Neural cell (in vitro differentiated cells): ENCODE measurements around the gene FAM120C. TPM values are rescaled to one million over a fixed set of nuclear protein-coding genes. Genes with fewer than 3 reads are reported as not detected.

Experiments
- H2AFZ ChIP-seq: fragments of 200-600, 300-800 bp; sonication (generic), shearing (Covaris generic); 2 replicates; pipeline ENCODE4 v1.6.0; 2014; ENCODE audit warnings: low read depth, mild to moderate bottlenecking, antibody characterized with exemption, low read length, moderate library complexity
- H3F3A ChIP-seq: fragments of 200-600 bp; shearing (Covaris generic); 2 replicates; pipeline ENCODE4 v1.6.1; 2016; ENCODE audit warnings: mild to moderate bottlenecking, moderate library complexity, mixed read lengths, antibody characterized with exemption, low read length; ENCODE audit not compliant: insufficient read depth, poor library complexity, severe bottlenecking
- H3K27ac ChIP-seq: fragments of 200-600, 300-800 bp; sonication (generic), shearing (Covaris generic); 2 replicates; pipeline ENCODE4 v1.5.1; 2014; ENCODE audit warnings: mild to moderate bottlenecking, low read length, moderate library complexity
- H3K27me3 ChIP-seq: fragments of 300-800, 200-600 bp; sonication (generic), shearing (Covaris generic); 2 replicates; pipeline ENCODE4 v1.6.0; 2014; ENCODE audit warnings: mild to moderate bottlenecking, low read depth, low read length, moderate library complexity; ENCODE audit not compliant: insufficient read depth
- H3K36me3 ChIP-seq: fragments of 300-800, 200-600 bp; sonication (generic), shearing (Covaris generic); 2 replicates; pipeline ENCODE4 v1.5.1; 2014; ENCODE audit warnings: mild to moderate bottlenecking, antibody characterized with exemption, low read length, moderate library complexity; ENCODE audit not compliant: insufficient read depth
- H3K4me2 ChIP-seq: fragments of 300-800, 200-600 bp; sonication (generic), shearing (Covaris generic); 2 replicates; pipeline ENCODE4 v1.6.0; 2014; ENCODE audit warnings: mild to moderate bottlenecking, low read length
- H3K4me3 ChIP-seq: fragments of 300-800, 200-600 bp; sonication (generic), shearing (Covaris generic); 2 replicates; pipeline ENCODE4 v1.5.1; 2014; ENCODE audit warnings: mild to moderate bottlenecking, low read length, moderate library complexity
- H3K79me2 ChIP-seq: fragments of 200-600 bp; shearing (Covaris generic); replicated peaks from 2 replicates; pipeline ENCODE4 v1.6.0; 2014; ENCODE audit warnings: mild to moderate bottlenecking, low read length, moderate library complexity; ENCODE audit not compliant: insufficient read depth
- H3K9ac ChIP-seq: fragments of 300-800, 200-600 bp; sonication (generic), shearing (Covaris generic); 2 replicates; pipeline ENCODE4 v1.6.1; 2016; ENCODE audit warnings: mild to moderate bottlenecking, low read length, mixed read lengths
- H3K9me2 ChIP-seq: fragments of 200-600 bp; shearing (Covaris generic); 2 replicates; pipeline ENCODE4 v1.6.1; 2016; ENCODE audit warnings: mild to moderate bottlenecking, low read length, mixed read lengths; ENCODE audit not compliant: insufficient read depth
- H3K9me3 ChIP-seq: fragments of 200-600, 300-800 bp; sonication (generic), shearing (Covaris generic); 2 replicates; pipeline ENCODE4 v1.6.1; 2016; ENCODE audit warnings: mild to moderate bottlenecking, mixed run types, low read length, moderate library complexity, mixed read lengths
- H4K20me1 ChIP-seq: fragments of 200-600 bp; shearing (Covaris generic); 2 replicates; pipeline ENCODE4 v1.6.1; 2016; ENCODE audit warnings: mild to moderate bottlenecking, mixed run types; ENCODE audit not compliant: insufficient read depth
- EP300 ChIP-seq: fragments of 450-650 bp; conservative IDR thresholded peaks from 2 replicates; pipeline ENCODE4 v1.6.1; 2014; ENCODE audit warnings: antibody characterized with exemption, mild to moderate bottlenecking, moderate library complexity; ENCODE audit not compliant: poor library complexity, severe bottlenecking
- EZH2 ChIP-seq: fragments of 200-600, 300-800 bp; shearing (Covaris generic), sonication (generic); IDR thresholded peaks from 2 replicates; pipeline ENCODE4 v1.6.1; 2014; ENCODE audit warnings: antibody characterized with exemption, low read length, borderline replicate concordance, mild to moderate bottlenecking; ENCODE audit not compliant: insufficient read depth, poor library complexity, severe bottlenecking
- MXI1 ChIP-seq: fragments of 450-650 bp; conservative IDR thresholded peaks from 2 replicates; pipeline ENCODE4 v1.6.1; 2014; ENCODE audit warnings: antibody characterized with exemption, mild to moderate bottlenecking; ENCODE audit not compliant: poor library complexity, severe bottlenecking
- POLR2AphosphoS5 ChIP-seq: IDR thresholded peaks from 2 replicates; pipeline ENCODE4 v1.6.1; 2012
- RAD21 ChIP-seq: fragments of 450-650 bp; conservative IDR thresholded peaks from 2 replicates; pipeline ENCODE4 v1.6.1; 2014; ENCODE audit warnings: antibody characterized with exemption, mild to moderate bottlenecking, moderate library complexity
- SMC3 ChIP-seq: fragments of 450-650 bp; conservative IDR thresholded peaks from 2 replicates; pipeline ENCODE4 v1.6.1; 2014; ENCODE audit warnings: antibody characterized with exemption, mild to moderate bottlenecking, moderate library complexity; ENCODE audit not compliant: poor library complexity
- TAF1 ChIP-seq: IDR thresholded peaks from 2 replicates; pipeline ENCODE4 v1.6.1; 2012; ENCODE audit warnings: low read depth
- polyA plus RNA-seq: library from polyadenylated mRNA; depleted of rRNA; stranded (reverse); fragments of >200 nt; gene quantifications from 2 replicates; pipeline ENCODE4 v1.2.3, GENCODE V29; 2014
- TF ChIP-seq, protein P1 (sequence below): IDR thresholded peaks from 2 replicates; pipeline ENCODE4 v1.6.1; 2012; ENCODE audit warnings: borderline replicate concordance
- TF ChIP-seq, protein P2 (sequence below): fragments of 450-650 bp; IDR thresholded peaks from 2 replicates; pipeline ENCODE4 v1.5.1; 2014; ENCODE audit warnings: antibody characterized with exemption, mild to moderate bottlenecking, moderate library complexity; ENCODE audit not compliant: poor library complexity, severe bottlenecking

The FAM120C gene
- polyA plus RNA-seq, 1 donor from 2014 or later: 2.5 TPM

DNA sequence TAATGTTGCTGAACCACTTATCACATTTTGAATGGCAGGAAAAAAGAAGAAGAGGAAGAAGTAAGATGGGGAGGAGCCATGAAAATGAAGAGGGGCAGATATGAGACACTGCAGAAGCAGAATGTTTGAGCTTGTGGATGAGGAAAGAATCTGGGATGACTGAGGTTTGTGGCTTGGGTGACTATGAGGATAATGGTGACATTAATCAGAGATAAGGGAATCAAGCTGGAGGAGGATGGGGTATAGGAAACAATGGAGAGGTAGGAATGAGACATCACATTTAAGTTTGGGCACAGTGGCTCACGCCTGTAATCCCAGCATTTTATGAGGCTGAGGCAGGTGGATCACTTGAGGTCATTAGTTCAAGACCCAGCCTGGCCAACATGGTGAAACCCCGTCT lies 119.7 kb downstream of the FAM120C start:
- Histone ChIP-seq H3K4me3 (no peak overlapping the region), H3K4me2 (no peak overlapping the region), H2AFZ (no peak overlapping the region), H3K9me3 (no peaks in the 10 kb centered on the region), H3K9me2 (no peaks in the 10 kb centered on the region), H3K36me3 (no peaks in the 10 kb centered on the region), H3K79me2 (no peaks in the 10 kb centered on the region), H4K20me1 (no peaks in the 10 kb centered on the region), H3K9ac (no peak overlapping the region), H3K27ac (no peak overlapping the region), H3F3A (no peaks in the 10 kb centered on the region), H3K27me3 (no peaks in the 10 kb centered on the region)
- TF ChIP-seq SMC3: no peak
- TF ChIP-seq MXI1: no peak
- TF ChIP-seq EP300: no peak
- TF ChIP-seq TAF1: no peak
- TF ChIP-seq RAD21: no peak
- TF ChIP-seq, protein P1, sequence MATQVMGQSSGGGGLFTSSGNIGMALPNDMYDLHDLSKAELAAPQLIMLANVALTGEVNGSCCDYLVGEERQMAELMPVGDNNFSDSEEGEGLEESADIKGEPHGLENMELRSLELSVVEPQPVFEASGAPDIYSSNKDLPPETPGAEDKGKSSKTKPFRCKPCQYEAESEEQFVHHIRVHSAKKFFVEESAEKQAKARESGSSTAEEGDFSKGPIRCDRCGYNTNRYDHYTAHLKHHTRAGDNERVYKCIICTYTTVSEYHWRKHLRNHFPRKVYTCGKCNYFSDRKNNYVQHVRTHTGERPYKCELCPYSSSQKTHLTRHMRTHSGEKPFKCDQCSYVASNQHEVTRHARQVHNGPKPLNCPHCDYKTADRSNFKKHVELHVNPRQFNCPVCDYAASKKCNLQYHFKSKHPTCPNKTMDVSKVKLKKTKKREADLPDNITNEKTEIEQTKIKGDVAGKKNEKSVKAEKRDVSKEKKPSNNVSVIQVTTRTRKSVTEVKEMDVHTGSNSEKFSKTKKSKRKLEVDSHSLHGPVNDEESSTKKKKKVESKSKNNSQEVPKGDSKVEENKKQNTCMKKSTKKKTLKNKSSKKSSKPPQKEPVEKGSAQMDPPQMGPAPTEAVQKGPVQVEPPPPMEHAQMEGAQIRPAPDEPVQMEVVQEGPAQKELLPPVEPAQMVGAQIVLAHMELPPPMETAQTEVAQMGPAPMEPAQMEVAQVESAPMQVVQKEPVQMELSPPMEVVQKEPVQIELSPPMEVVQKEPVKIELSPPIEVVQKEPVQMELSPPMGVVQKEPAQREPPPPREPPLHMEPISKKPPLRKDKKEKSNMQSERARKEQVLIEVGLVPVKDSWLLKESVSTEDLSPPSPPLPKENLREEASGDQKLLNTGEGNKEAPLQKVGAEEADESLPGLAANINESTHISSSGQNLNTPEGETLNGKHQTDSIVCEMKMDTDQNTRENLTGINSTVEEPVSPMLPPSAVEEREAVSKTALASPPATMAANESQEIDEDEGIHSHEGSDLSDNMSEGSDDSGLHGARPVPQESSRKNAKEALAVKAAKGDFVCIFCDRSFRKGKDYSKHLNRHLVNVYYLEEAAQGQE: no peak
- TF ChIP-seq EZH2: no peak
- TF ChIP-seq, protein P2, sequence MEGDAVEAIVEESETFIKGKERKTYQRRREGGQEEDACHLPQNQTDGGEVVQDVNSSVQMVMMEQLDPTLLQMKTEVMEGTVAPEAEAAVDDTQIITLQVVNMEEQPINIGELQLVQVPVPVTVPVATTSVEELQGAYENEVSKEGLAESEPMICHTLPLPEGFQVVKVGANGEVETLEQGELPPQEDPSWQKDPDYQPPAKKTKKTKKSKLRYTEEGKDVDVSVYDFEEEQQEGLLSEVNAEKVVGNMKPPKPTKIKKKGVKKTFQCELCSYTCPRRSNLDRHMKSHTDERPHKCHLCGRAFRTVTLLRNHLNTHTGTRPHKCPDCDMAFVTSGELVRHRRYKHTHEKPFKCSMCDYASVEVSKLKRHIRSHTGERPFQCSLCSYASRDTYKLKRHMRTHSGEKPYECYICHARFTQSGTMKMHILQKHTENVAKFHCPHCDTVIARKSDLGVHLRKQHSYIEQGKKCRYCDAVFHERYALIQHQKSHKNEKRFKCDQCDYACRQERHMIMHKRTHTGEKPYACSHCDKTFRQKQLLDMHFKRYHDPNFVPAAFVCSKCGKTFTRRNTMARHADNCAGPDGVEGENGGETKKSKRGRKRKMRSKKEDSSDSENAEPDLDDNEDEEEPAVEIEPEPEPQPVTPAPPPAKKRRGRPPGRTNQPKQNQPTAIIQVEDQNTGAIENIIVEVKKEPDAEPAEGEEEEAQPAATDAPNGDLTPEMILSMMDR: no peak
- no peak for TF ChIP-seq POLR2AphosphoS5

DNA sequence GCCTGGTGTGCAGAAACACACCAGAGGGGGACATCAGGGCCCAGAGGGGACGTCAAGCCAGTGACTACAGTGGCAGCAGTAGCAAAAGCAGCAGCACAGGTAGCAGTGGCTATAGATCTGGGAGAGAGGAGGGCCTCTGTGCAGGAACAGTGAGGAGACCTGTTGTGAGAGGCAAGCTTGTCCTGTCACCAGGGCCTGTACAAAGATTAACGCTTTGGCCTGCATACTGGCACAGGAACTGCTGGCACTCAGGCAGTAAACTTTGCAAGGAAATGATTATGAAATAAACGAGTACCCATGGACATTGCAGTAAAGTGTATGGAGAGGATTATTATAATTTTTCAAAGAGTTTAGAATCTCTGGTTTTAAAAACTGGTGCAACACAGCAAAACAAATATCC lies 133.3 kb downstream of the FAM120C start:
- Histone ChIP-seq H3K9me2 (no peaks in the 10 kb centered on the region), H3K4me2 (no peak overlapping the region)

More for the DNA sequence above, 133.3 kb downstream of the FAM120C start:
- Histone ChIP-seq H3K9me3 (no peaks in the 10 kb centered on the region), H4K20me1 (no peaks in the 10 kb centered on the region), H3K36me3 (no peaks in the 10 kb centered on the region), H3K9ac (no peak overlapping the region), H3K27me3 (no peaks in the 10 kb centered on the region), H3K27ac (no peak overlapping the region), H3K79me2 (no peaks in the 10 kb centered on the region), H3K4me3 (no peak overlapping the region), H3F3A (peaks cover 5% of the 10 kb centered on the region), H2AFZ (no peak overlapping the region)
- TF ChIP-seq EP300 (no peak), SMC3 (no peak), EZH2 (no peak), TAF1 (no peak), RAD21 (no peak), POLR2AphosphoS5 (no peak), MXI1 (no peak)
- TF ChIP-seq, protein P2: no peak
- TF ChIP-seq, protein P1: no peak
